ENCODE measurements around the gene NCAPG2. TPM values are rescaled to one million over a fixed set of nuclear protein-coding genes. Genes with fewer than 3 reads are reported as not detected.

Gene NCAPG2
- polyA plus RNA-seq, 1 of the 3 experiments (the other 2 are of a cell fraction), result 25.0 TPM

DNA sequence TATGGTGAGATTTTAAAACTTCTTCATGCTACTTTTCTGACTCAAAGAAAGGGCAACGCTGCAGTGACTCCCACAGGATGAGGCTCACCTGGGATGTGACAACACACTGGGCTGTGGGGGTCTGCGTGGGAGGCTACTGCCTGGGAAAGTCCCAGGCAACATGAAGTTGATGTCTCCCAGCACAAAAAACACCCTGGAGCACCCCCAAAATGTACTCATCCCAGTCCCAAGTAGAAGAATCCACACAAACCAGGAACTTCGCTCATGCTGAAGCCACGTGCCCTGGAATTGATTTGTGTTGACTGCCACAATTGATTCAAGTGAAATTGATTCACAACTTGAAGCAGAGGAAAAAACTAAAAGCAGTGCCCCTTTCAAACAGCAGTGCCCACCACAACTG, 92.1 kb downstream of the NCAPG2 start:
- WGBS (ENCODE audit: low lambda C conversion rate), result 95% methylated on average over 4 of the region's 4 CpGs
- no peak overlapping the region for H3K4me2 ChIP-seq
- POLR2A ChIA-PET, result no interaction called here

GRCh38 chr7:158611541-158611940, 93.1 kb downstream of the NCAPG2 start:
- no peak overlapping the region for H3K9ac ChIP-seq
- peaks cover 5% of the 10 kb centered on the region for H3F3A ChIP-seq (replicated peaks; ENCODE audit: insufficient read depth)
- H3K4me3 ChIP-seq (ENCODE audit: low read depth in 2 of 2, low read length in 1 of 2), result no peak overlapping the region
- peaks cover 3 to 8% of the 10 kb centered on the region in 2 experiments for H3K36me3 ChIP-seq (replicated peaks in 1 of 2; ENCODE audit: control insufficient read depth in 1 of 2, insufficient read depth in 2 of 2, low read length in 1 of 2)
- H3K79me2 ChIP-seq (ENCODE audit: insufficient read depth), result no peaks in the 10 kb centered on the region
- WGBS (ENCODE audit: low lambda C conversion rate), result 97% methylated on average over 8 of the region's 8 CpGs
- H3K27ac ChIP-seq (ENCODE audit: low read depth in 2 of 2, low read length in 1 of 2), result no peak overlapping the region
- no peaks in the 10 kb centered on the region for H3K27me3 ChIP-seq (ENCODE audit: insufficient read depth)
- POLR2A ChIA-PET, result no interaction called here
- H3K4me1 ChIP-seq (ENCODE audit: control insufficient read depth in 1 of 2, insufficient read depth in 2 of 2, low read depth in 1 of 2, low read length in 1 of 2), result peaks cover 0 to 10% of the 10 kb centered on the region in 2 experiments; a peak in 2 of 4 replicates
- H3K4me2 ChIP-seq, result no peak overlapping the region
- H3K9me2 ChIP-seq, result no peaks in the 10 kb centered on the region
- H3K9me3 ChIP-seq, result no peaks in the 10 kb centered on the region
- H4K20me1 ChIP-seq (ENCODE audit: insufficient read depth), result no peaks in the 10 kb centered on the region
- TF ChIP-seq, protein P1, sequence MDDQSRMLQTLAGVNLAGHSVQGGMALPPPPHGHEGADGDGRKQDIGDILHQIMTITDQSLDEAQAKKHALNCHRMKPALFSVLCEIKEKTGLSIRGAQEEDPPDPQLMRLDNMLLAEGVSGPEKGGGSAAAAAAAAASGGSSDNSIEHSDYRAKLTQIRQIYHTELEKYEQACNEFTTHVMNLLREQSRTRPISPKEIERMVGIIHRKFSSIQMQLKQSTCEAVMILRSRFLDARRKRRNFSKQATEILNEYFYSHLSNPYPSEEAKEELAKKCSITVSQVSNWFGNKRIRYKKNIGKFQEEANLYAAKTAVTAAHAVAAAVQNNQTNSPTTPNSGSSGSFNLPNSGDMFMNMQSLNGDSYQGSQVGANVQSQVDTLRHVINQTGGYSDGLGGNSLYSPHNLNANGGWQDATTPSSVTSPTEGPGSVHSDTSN (IDR thresholded peaks at IDR 0.05), result no peak
- TF ChIP-seq RXRA (IDR thresholded peaks at IDR 0.05; ENCODE audit: borderline replicate concordance, low read depth) (no peak), USF1 (IDR thresholded peaks at IDR 0.05; ENCODE audit: borderline replicate concordance, low read depth) (no peak), RCOR1 (IDR thresholded peaks at IDR 0.05; ENCODE audit: low read length) (no peak), GATA2 (CRISPR knock-in tag; IDR thresholded peaks at IDR 0.05) (no peak), SMC3 (IDR thresholded peaks at IDR 0.05; ENCODE audit: low read depth, low read length) (no peak), GABPA (IDR thresholded peaks at IDR 0.05; ENCODE audit: low read depth) (no peak), NRF1 (IDR thresholded peaks at IDR 0.05; ENCODE audit: low read depth, low read length) (no peak), YY1 (IDR thresholded peaks at IDR 0.05; ENCODE audit: low read depth) (no peak), REST (IDR thresholded peaks at IDR 0.05; ENCODE audit: low read depth, low read length) (no peak), FOXJ3 (CRISPR knock-in tag; IDR thresholded peaks at IDR 0.05) (no peak), POLR2AphosphoS5 (IDR thresholded peaks at IDR 0.05; ENCODE audit: low read depth, low read length) (no peak), USF2 (IDR thresholded peaks at IDR 0.05; ENCODE audit: borderline replicate concordance, low read depth, low read length) (no peak), ZBTB33 (IDR thresholded peaks at IDR 0.05; ENCODE audit: borderline replicate concordance, low read depth) (no peak), MAX (IDR thresholded peaks at IDR 0.05; ENCODE audit: low read depth) (no peak), NFIC (IDR thresholded peaks at IDR 0.05; ENCODE audit: borderline replicate concordance) (no peak)
- TF ChIP-seq, protein P2, sequence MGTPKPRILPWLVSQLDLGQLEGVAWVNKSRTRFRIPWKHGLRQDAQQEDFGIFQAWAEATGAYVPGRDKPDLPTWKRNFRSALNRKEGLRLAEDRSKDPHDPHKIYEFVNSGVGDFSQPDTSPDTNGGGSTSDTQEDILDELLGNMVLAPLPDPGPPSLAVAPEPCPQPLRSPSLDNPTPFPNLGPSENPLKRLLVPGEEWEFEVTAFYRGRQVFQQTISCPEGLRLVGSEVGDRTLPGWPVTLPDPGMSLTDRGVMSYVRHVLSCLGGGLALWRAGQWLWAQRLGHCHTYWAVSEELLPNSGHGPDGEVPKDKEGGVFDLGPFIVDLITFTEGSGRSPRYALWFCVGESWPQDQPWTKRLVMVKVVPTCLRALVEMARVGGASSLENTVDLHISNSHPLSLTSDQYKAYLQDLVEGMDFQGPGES (IDR thresholded peaks at IDR 0.05; ENCODE audit: low read depth, low read length), result no peak
- DNase-seq, result no peak
- CTCF ChIA-PET, result interaction anchor here (1.4 kb wide), 1 partner anchor 36 kb away, joined by 4 read pairs; no protein-coding TSS in a partner anchor
- H2AFZ ChIP-seq (ENCODE audit: low read depth), result no peak overlapping the region

More for the DNA sequence above, 92.1 kb downstream of the NCAPG2 start:
- no peak overlapping the region for H3K9ac ChIP-seq
- H3K4me3 ChIP-seq (ENCODE audit: low read depth in 2 of 2, low read length in 1 of 2), result no peak overlapping the region
- no peaks in the 10 kb centered on the region for H3K9me2 ChIP-seq
- TF ChIP-seq TAF1 (IDR thresholded peaks at IDR 0.05; ENCODE audit: borderline replicate concordance, low read depth, low read length) (no peak), RCOR1 (IDR thresholded peaks at IDR 0.05; ENCODE audit: low read length) (no peak)
- H3K27ac ChIP-seq (ENCODE audit: low read depth in 2 of 2, low read length in 1 of 2), result no peak overlapping the region
- no peak overlapping the region for H2AFZ ChIP-seq (ENCODE audit: low read depth)
- H3K4me1 ChIP-seq (ENCODE audit: control insufficient read depth in 1 of 2, insufficient read depth in 2 of 2, low read depth in 1 of 2, low read length in 1 of 2), result peaks cover 0 to 10% of the 10 kb centered on the region in 2 experiments; a peak in 2 of 4 replicates
- no peak for DNase-seq
- H4K20me1 ChIP-seq (ENCODE audit: insufficient read depth), result no peaks in the 10 kb centered on the region
- CTCF ChIA-PET, result interaction anchor here (1.4 kb wide), 2 partner anchors 35 kb away, joined by 4 to 5 read pairs; no protein-coding TSS in a partner anchor
- no peaks in the 10 kb centered on the region for H3K9me3 ChIP-seq
- no peaks in the 10 kb centered on the region for H3K79me2 ChIP-seq (ENCODE audit: insufficient read depth)
- peaks cover 5 to 8% of the 10 kb centered on the region in 2 experiments for H3K36me3 ChIP-seq (replicated peaks in 1 of 2; ENCODE audit: control insufficient read depth in 1 of 2, insufficient read depth in 2 of 2, low read length in 1 of 2)
- H3F3A ChIP-seq (replicated peaks; ENCODE audit: insufficient read depth), result peaks cover 5% of the 10 kb centered on the region
- H3K27me3 ChIP-seq (ENCODE audit: insufficient read depth), result no peaks in the 10 kb centered on the region

All from SK-N-SH (cell line).